Sciatic nerve (tissue), 2 donors: ENCODE data around the gene PDZD7. TPM values are rescaled to one million over a fixed set of nuclear protein-coding genes. Genes with fewer than 3 reads are reported as not detected.

Experiments
- ATAC-seq: fragments of 200-7000 bp; cut with Tn5 transposase; one replicate; pipeline ENCODE4 v1.9.1; 2020; ENCODE audit warnings: mild to moderate bottlenecking, moderate library complexity
- DNase-seq: peaks from one replicate; pipeline ENCODE4 v3.0.0-alpha.2; 2020; ENCODE audit warnings: low spot score
- intact Hi-C: fragments of 100-400 bp; cut with DNase I; formaldehyde crosslinking; loops from one replicate; pipeline ENCODE4 v1.14.2; 2022
- total RNA-seq: library from RNA; stranded (reverse); fragmentation: NEBNext Ultra II Directional; extraction: Animal tissue kit (Norgen Biotek cat#: 25700); gene quantifications from one replicate; pipeline ENCODE4 v1.2.1, GENCODE V29; 2021
- donor health status: DM: no; HTN: no; CAD: no.
- donor health status: DM: no; HTN: no; CAD: no.

The PDZD7 gene
- total RNA-seq, 1 donor from 2014 or later, result 3.8 TPM

GRCh38 chr10:100996678-100997359 lies 34.1 kb downstream of the PDZD7 start:
- no peak for ATAC-seq
- intact Hi-C loops, result no loop called here
- no peak for DNase-seq

- intact Hi-C loops, result no loop called here
- DNase-seq (no peak), ATAC-seq (no peak)
These were observed 35.7 kb downstream of the PDZD7 start for GRCh38 chr10:100995181-100995580.

- intact Hi-C loops, result no loop called here
- ATAC-seq (no peak), DNase-seq (no peak)
These were observed 36.8 kb downstream of the PDZD7 start for GRCh38 chr10:100993986-100994708.

- intact Hi-C loops, result no loop called here
- DNase-seq (no peak), ATAC-seq (no peak)
These were observed 41.8 kb downstream of the PDZD7 start for GRCh38 chr10:100989088-100989487.

GRCh38 chr10:100988166-100988565 lies 42.8 kb downstream of the PDZD7 start:
- no peak for ATAC-seq
- intact Hi-C loops, result no loop called here
- DNase-seq, result no peak

- ATAC-seq, result no peak
These were observed 43.3 kb downstream of the PDZD7 start for GRCh38 chr10:100987685-100988049.

GRCh38 chr10:100986952-100987684 lies 43.8 kb downstream of the PDZD7 start, which contains the start of the genes MRPL43 and TWNK:
TSS of gene MRPL43 (minus strand) at chr10:100987497. CDS start at chr10:100987443, 54 bp downstream.
TSS of gene TWNK (plus strand) at chr10:100987543. CDS start at chr10:100988211, 668 bp downstream.
- peak; percentile 94 for ATAC-seq
- intact Hi-C loops, result no loop called here

More at GRCh38 chr10:100987685-100988049, 43.3 kb downstream of the PDZD7 start:
- intact Hi-C loops, result no loop called here
- no peak for DNase-seq

GRCh38 chr10:100986623-100986951 lies 44.3 kb downstream of the PDZD7 start:
- no peak for ATAC-seq
- intact Hi-C loops, result no loop called here
- DNase-seq, result no peak

More at GRCh38 chr10:100986952-100987684, 43.8 kb downstream of the PDZD7 start, which contains the start of the genes MRPL43 and TWNK:
- DNase-seq, result peak; percentile 93

GRCh38 chr10:100985336-100985735 lies 45.6 kb downstream of the PDZD7 start:
- DNase-seq, result peak; percentile 57
- ATAC-seq, result peak; percentile 14
- intact Hi-C loops, result no loop called here

- DNase-seq (peak; percentile 39), ATAC-seq (no peak)
- intact Hi-C loops, result no loop called here
These were observed 46.2 kb downstream of the PDZD7 start for GRCh38 chr10:100984672-100985177.

GRCh38 chr10:100983868-100984671 lies 46.9 kb downstream of the PDZD7 start:
- ATAC-seq (no peak), DNase-seq (peak; percentile 53)
- intact Hi-C loops, result no loop called here

- intact Hi-C loops, result no loop called here
- ATAC-seq, result no peak
- peak; percentile 49 for DNase-seq
These were observed 47.8 kb downstream of the PDZD7 start for GRCh38 chr10:100982916-100983830.

GRCh38 chr10:100981178-100981772 lies 49.7 kb downstream of the PDZD7 start:
- DNase-seq, result no peak
- intact Hi-C loops, result no loop called here
- no peak for ATAC-seq

GRCh38 chr10:100980711-100981110 lies 50.2 kb downstream of the PDZD7 start:
- ATAC-seq (no peak), DNase-seq (peak; percentile 42)
- intact Hi-C loops, result no loop called here

GRCh38 chr10:100980311-100980710 lies 50.6 kb downstream of the PDZD7 start:
- intact Hi-C loops, result no loop called here
- DNase-seq (peak; percentile 30), ATAC-seq (no peak)

- ATAC-seq, result peak; percentile 23
- intact Hi-C loops, result no loop called here
- DNase-seq, result peak; percentile 54
These were observed 51.1 kb downstream of the PDZD7 start for GRCh38 chr10:100979791-100980272.

GRCh38 chr10:100978901-100979195 lies 52.1 kb downstream of the PDZD7 start:
- DNase-seq, result peak; percentile 36

More at GRCh38 chr10:100978901-100979195, 52.1 kb downstream of the PDZD7 start:
- no peak for ATAC-seq
- intact Hi-C loops, result no loop called here
